ENCODE results near the gene KDM5B.

- TF ChIP-seq EZH2 (IDR thresholded peaks at IDR 0.05; ENCODE audit: borderline replicate concordance, low read depth, low read length, poor library complexity, severe bottlenecking) (no peak), CTCF (conservative IDR thresholded peaks at IDR 0.05; ENCODE audit: low read depth, low read length) (no peak)
Measured at GRCh38 chr1:202836623-202837403, 28.6 kb upstream of the KDM5B start.
